IPS DF 6.9 (cell line): ENCODE data around the gene COL8A1.

Source experiments
- DNase-seq: peaks from one replicate; pipeline ENCODE4 v3.0.0-alpha.2; 2013; ENCODE audit warnings: low read depth, low spot score
- H3K27ac ChIP-seq: one replicate; pipeline ENCODE4 v1.5.1; 2013; ENCODE audit warnings: low read length, control low read depth
- H3K27me3 ChIP-seq: 2 replicates; pipeline ENCODE4 v1.6.1; 2013; ENCODE audit warnings: mild to moderate bottlenecking, low read length; ENCODE audit not compliant: control insufficient read depth, insufficient read depth
- H3K36me3 ChIP-seq: 2 replicates; pipeline ENCODE4 v1.6.1; 2013; ENCODE audit warnings: low read length; ENCODE audit not compliant: control insufficient read depth, insufficient read depth
- H3K4me1 ChIP-seq: 2 replicates; pipeline ENCODE4 v1.6.1; 2013; ENCODE audit warnings: low read length; ENCODE audit not compliant: control insufficient read depth, insufficient read depth
- H3K4me3 ChIP-seq: 2 replicates; pipeline ENCODE4 v1.5.1; 2013; ENCODE audit warnings: mild to moderate bottlenecking, low read length
- H3K9me3 ChIP-seq: 2 replicates; pipeline ENCODE4 v1.6.1; 2013; ENCODE audit warnings: low read length, inconsistent platforms; ENCODE audit not compliant: control insufficient read depth, insufficient read depth
- WGBS: extraction: QIAGEN DNeasy Blood & Tissue Kit; methylation state at CpG from one replicate; pipeline ENCODE4 v1.1.7; 2013; ENCODE audit warnings: mixed read lengths, missing lambda C conversion rate; ENCODE audit not compliant: insufficient read length, insufficient coverage; 5-methylcytosine and 5-hydroxymethylcytosine counted together

COL8A1 gene

GRCh38 chr3:99686955-99687612, 48.7 kb downstream of the COL8A1 start:
- WGBS = no CpG with 5 or more reads among the region's 8 CpGs
- no peak overlapping the region for H3K27ac ChIP-seq

GRCh38 chr3:99690761-99691369, 52.5 kb downstream of the COL8A1 start:
- no peaks in the 10 kb centered on the region for H3K9me3 ChIP-seq

More at GRCh38 chr3:99686955-99687612, 48.7 kb downstream of the COL8A1 start:
- Histone ChIP-seq H3K9me3 (no peaks in the 10 kb centered on the region), H3K4me3 (no peak overlapping the region), H3K36me3 (no peaks in the 10 kb centered on the region), H3K4me1 (no peaks in the 10 kb centered on the region), H3K27me3 (no peaks in the 10 kb centered on the region)
- DNase-seq = peak; percentile 47

GRCh38 chr3:99693636-99694035, 55.2 kb downstream of the COL8A1 start:
- H3K27ac ChIP-seq = no peak overlapping the region
- H3K36me3 ChIP-seq = no peaks in the 10 kb centered on the region
- 100% methylated on average over 1 of the region's 2 CpGs for WGBS
- H3K4me3 ChIP-seq = no peak overlapping the region
- no peaks in the 10 kb centered on the region for H3K4me1 ChIP-seq
- H3K9me3 ChIP-seq = no peaks in the 10 kb centered on the region
- no peak for DNase-seq
- H3K27me3 ChIP-seq = no peaks in the 10 kb centered on the region

More at GRCh38 chr3:99690761-99691369, 52.5 kb downstream of the COL8A1 start:
- Histone ChIP-seq H3K36me3 (no peaks in the 10 kb centered on the region), H3K27me3 (no peaks in the 10 kb centered on the region), H3K4me1 (no peaks in the 10 kb centered on the region), H3K4me3 (no peak overlapping the region), H3K27ac (no peak overlapping the region)
- no peak for DNase-seq
- WGBS = no CpG with 5 or more reads among the region's 4 CpGs

GRCh38 chr3:99696497-99696896, 58.1 kb downstream of the COL8A1 start:
- no CpG with 5 or more reads among the region's 5 CpGs for WGBS
- DNase-seq = no peak
- H3K27me3 ChIP-seq = no peaks in the 10 kb centered on the region
- H3K4me1 ChIP-seq = no peaks in the 10 kb centered on the region; the same call in 1 of the 2 replicates
- no peak overlapping the region for H3K4me3 ChIP-seq
- no peaks in the 10 kb centered on the region for H3K36me3 ChIP-seq
- H3K27ac ChIP-seq = no peak overlapping the region
- H3K9me3 ChIP-seq = no peaks in the 10 kb centered on the region

GRCh38 chr3:99697250-99697649, 58.9 kb downstream of the COL8A1 start:
- DNase-seq = no peak
- Histone ChIP-seq H3K4me1 (no peaks in the 10 kb centered on the region; the same call in 1 of the 2 replicates), H3K4me3 (no peak overlapping the region), H3K27me3 (no peaks in the 10 kb centered on the region), H3K36me3 (no peaks in the 10 kb centered on the region), H3K9me3 (no peaks in the 10 kb centered on the region), H3K27ac (no peak overlapping the region)
- no CpG with 5 or more reads among the region's 5 CpGs for WGBS

GRCh38 chr3:99698932-99699331, 60.5 kb downstream of the COL8A1 start:
- Histone ChIP-seq H3K36me3 (no peaks in the 10 kb centered on the region), H3K27ac (no peak overlapping the region), H3K4me1 (no peaks in the 10 kb centered on the region; the same call in 1 of the 2 replicates), H3K4me3 (no peak overlapping the region), H3K9me3 (no peaks in the 10 kb centered on the region), H3K27me3 (no peaks in the 10 kb centered on the region)
- no CpG with 5 or more reads among the region's 2 CpGs for WGBS
- DNase-seq = no peak

GRCh38 chr3:99699841-99700240, 61.4 kb downstream of the COL8A1 start:
- H3K4me3 ChIP-seq = no peak overlapping the region
- H3K9me3 ChIP-seq = no peaks in the 10 kb centered on the region
- no peak for DNase-seq
- H3K4me1 ChIP-seq = no peaks in the 10 kb centered on the region; the same call in 1 of the 2 replicates
- no peaks in the 10 kb centered on the region for H3K27me3 ChIP-seq
- H3K36me3 ChIP-seq = no peaks in the 10 kb centered on the region
- H3K27ac ChIP-seq = no peak overlapping the region
- 100% methylated on average over 1 of the region's 9 CpGs for WGBS

GRCh38 chr3:99700631-99701268, 62.4 kb downstream of the COL8A1 start:
- no CpG with 5 or more reads among the region's 8 CpGs for WGBS
- no peak overlapping the region for H3K27ac ChIP-seq
- no peaks in the 10 kb centered on the region for H3K9me3 ChIP-seq
- no peak overlapping the region for H3K4me3 ChIP-seq
- DNase-seq = no peak
- no peaks in the 10 kb centered on the region for H3K36me3 ChIP-seq
- H3K4me1 ChIP-seq = no peaks in the 10 kb centered on the region; the same call in 1 of the 2 replicates
- no peaks in the 10 kb centered on the region for H3K27me3 ChIP-seq

GRCh38 chr3:99702953-99703943, 64.9 kb downstream of the COL8A1 start:
- no CpG with 5 or more reads among the region's 7 CpGs for WGBS

GRCh38 chr3:99704417-99704816, 66.0 kb downstream of the COL8A1 start:
- H3K4me1 ChIP-seq = no peaks in the 10 kb centered on the region; the same call in 1 of the 2 replicates
- no peak overlapping the region for H3K4me3 ChIP-seq
- no peak for DNase-seq
- no CpG with 5 or more reads among the region's 2 CpGs for WGBS
- no peaks in the 10 kb centered on the region for H3K9me3 ChIP-seq
- H3K27me3 ChIP-seq = no peaks in the 10 kb centered on the region
- no peaks in the 10 kb centered on the region for H3K36me3 ChIP-seq
- H3K27ac ChIP-seq = no peak overlapping the region

More at GRCh38 chr3:99702953-99703943, 64.9 kb downstream of the COL8A1 start:
- H3K27ac ChIP-seq = no peak overlapping the region
- no peaks in the 10 kb centered on the region for H3K36me3 ChIP-seq
- H3K4me1 ChIP-seq = no peaks in the 10 kb centered on the region; the same call in 1 of the 2 replicates
- H3K9me3 ChIP-seq = no peaks in the 10 kb centered on the region
- no peak overlapping the region for H3K4me3 ChIP-seq
- no peaks in the 10 kb centered on the region for H3K27me3 ChIP-seq
- DNase-seq = no peak
